Loucy (cell line): ENCODE measurements around the gene FAM200C.

ENCODE experiments used
- H2AFZ ChIP-seq: fragments of 200-600 bp; sonication (generic); 2 replicates; pipeline ENCODE4 v1.6.0; 2016; ENCODE audit warnings: antibody characterized with exemption, mild to moderate bottlenecking, low read length, moderate library complexity
- H3F3A ChIP-seq: fragments of 200-600 bp; 2 replicates; pipeline ENCODE4 v1.6.0; 2016; ENCODE audit warnings: antibody characterized with exemption, low read depth, mild to moderate bottlenecking
- H3K27me3 ChIP-seq: fragments of 200-600 bp; sonication (generic); 2 replicates; pipeline ENCODE4 v1.6.1; 2014; ENCODE audit warnings: low read length, mild to moderate bottlenecking; ENCODE audit not compliant: insufficient read depth, poor library complexity, severe bottlenecking
- H3K36me3 ChIP-seq: fragments of 200-600 bp; sonication (generic); 2 replicates; pipeline ENCODE4 v1.6.1; 2016; ENCODE audit warnings: low read length; ENCODE audit not compliant: insufficient read depth
- H3K4me1 ChIP-seq: fragments of 200-600 bp; sonication (generic); 2 replicates; pipeline ENCODE4 v1.5.1; 2014; ENCODE audit warnings: low read length, mild to moderate bottlenecking; ENCODE audit not compliant: insufficient read depth, poor library complexity, severe bottlenecking
- H3K4me2 ChIP-seq: fragments of 200-600 bp; sonication (generic); 2 replicates; pipeline ENCODE4 v1.6.0; 2014; ENCODE audit warnings: antibody characterized with exemption, low read length, low read depth, mild to moderate bottlenecking; ENCODE audit not compliant: poor library complexity, severe bottlenecking
- H3K4me3 ChIP-seq: fragments of 200-600 bp; sonication (generic); 2 replicates; pipeline ENCODE4 v1.5.1; 2014; ENCODE audit warnings: low read length, mild to moderate bottlenecking, mixed read lengths; ENCODE audit not compliant: poor library complexity, severe bottlenecking
- H3K79me2 ChIP-seq: fragments of 200-600 bp; sonication (generic); 2 replicates; pipeline ENCODE4 v1.6.1; 2014; ENCODE audit warnings: low read length; ENCODE audit not compliant: insufficient read depth
- H3K9ac ChIP-seq: fragments of 200-600 bp; sonication (generic); 2 replicates; pipeline ENCODE4 v1.6.0; 2014; ENCODE audit warnings: mild to moderate bottlenecking, low read depth, low read length, moderate library complexity; ENCODE audit not compliant: poor library complexity, severe bottlenecking
- H3K9me2 ChIP-seq: fragments of 200-600 bp; sonication (generic); replicated peaks from 2 replicates; pipeline ENCODE4 v1.6.1; 2016; ENCODE audit warnings: low read depth, low read length, mixed read lengths
- H3K9me3 ChIP-seq: fragments of 200-600 bp; sonication (generic); 2 replicates; pipeline ENCODE4 v1.6.1; 2014; ENCODE audit warnings: mild to moderate bottlenecking, antibody characterized with exemption, low read length, low read depth; ENCODE audit not compliant: insufficient read depth
- H4K20me1 ChIP-seq: fragments of 200-600 bp; sonication (generic); 2 replicates; pipeline ENCODE4 v1.6.0; 2014; ENCODE audit warnings: antibody characterized with exemption, low read length, mild to moderate bottlenecking; ENCODE audit not compliant: insufficient read depth, poor library complexity, severe bottlenecking
- CTCF ChIP-seq: fragments of 200-600 bp; sonication (generic); conservative IDR thresholded peaks from 2 replicates; pipeline ENCODE4 v1.5.1; 2014; ENCODE audit warnings: mild to moderate bottlenecking, antibody characterized with exemption, low read length
- EZH2phosphoT487 ChIP-seq: fragments of 200-600 bp; IDR thresholded peaks from 2 replicates; pipeline ENCODE4 v1.6.1; 2018; ENCODE audit warnings: antibody characterized with exemption, mild to moderate bottlenecking, moderate library complexity, borderline replicate concordance

FAM200C gene

GRCh38 chr5:160442824-160443431, 43.1 kb upstream of the FAM200C start:
- peaks cover 11% of the 10 kb centered on the region for H3K4me1 ChIP-seq
- H2AFZ ChIP-seq = no peak overlapping the region
- no peak overlapping the region for H3K4me2 ChIP-seq

GRCh38 chr5:160441311-160441781, 41.5 kb upstream of the FAM200C start:
- no peaks in the 10 kb centered on the region for H3K79me2 ChIP-seq
- H4K20me1 ChIP-seq = no peaks in the 10 kb centered on the region
- no peaks in the 10 kb centered on the region for H3K27me3 ChIP-seq
- H3K9me3 ChIP-seq = no peaks in the 10 kb centered on the region
- no peaks in the 10 kb centered on the region for H3F3A ChIP-seq
- no peak overlapping the region for H2AFZ ChIP-seq
- no peak overlapping the region for H3K4me3 ChIP-seq
- H3K4me1 ChIP-seq = peaks cover 11% of the 10 kb centered on the region
- TF ChIP-seq CTCF (no peak), EZH2phosphoT487 (no peak)
- no peak overlapping the region for H3K4me2 ChIP-seq
- H3K36me3 ChIP-seq = no peaks in the 10 kb centered on the region
- no peak overlapping the region for H3K9ac ChIP-seq
- H3K9me2 ChIP-seq = no peaks in the 10 kb centered on the region

More at GRCh38 chr5:160442824-160443431, 43.1 kb upstream of the FAM200C start:
- no peaks in the 10 kb centered on the region for H4K20me1 ChIP-seq
- H3K9me2 ChIP-seq = no peaks in the 10 kb centered on the region
- H3K9ac ChIP-seq = no peak overlapping the region
- no peaks in the 10 kb centered on the region for H3K9me3 ChIP-seq
- no peaks in the 10 kb centered on the region for H3K36me3 ChIP-seq
- H3K27me3 ChIP-seq = no peaks in the 10 kb centered on the region
- TF ChIP-seq CTCF (no peak), EZH2phosphoT487 (no peak)
- no peaks in the 10 kb centered on the region for H3K79me2 ChIP-seq
- no peak overlapping the region for H3K4me3 ChIP-seq
- no peaks in the 10 kb centered on the region for H3F3A ChIP-seq

GRCh38 chr5:160439205-160439600, 39.3 kb upstream of the FAM200C start:
- Histone ChIP-seq H3K9me3 (no peaks in the 10 kb centered on the region), H3K27me3 (no peaks in the 10 kb centered on the region), H3K4me2 (peak overlapping the region; percentile 87), H4K20me1 (no peaks in the 10 kb centered on the region), H3K4me3 (peak overlapping the region; percentile 82), H3F3A (no peaks in the 10 kb centered on the region), H2AFZ (peak overlapping the region; percentile 88), H3K4me1 (peaks cover 11% of the 10 kb centered on the region), H3K9ac (peak overlapping the region; percentile 69), H3K9me2 (no peaks in the 10 kb centered on the region), H3K36me3 (no peaks in the 10 kb centered on the region), H3K79me2 (no peaks in the 10 kb centered on the region)
- TF ChIP-seq CTCF = peak; percentile 67
- TF ChIP-seq EZH2phosphoT487 = no peak
